Endothelial cell (in vitro differentiated cells): ENCODE data around the gene NIFK. TPM values are rescaled to one million over a fixed set of nuclear protein-coding genes. Genes with fewer than 3 reads are reported as not detected.
"Not testable (repeated sequence)": the region's sequence is repeated elsewhere in the genome, so short reads cannot be mapped to it uniquely, and the experiment has no call there.

Experiments
- DNase-seq: peaks from one replicate; pipeline ENCODE4 v3.0.0; 2021; ENCODE audit warnings: low spot score
- H3K27ac Mint-ChIP-seq: one replicate; pipeline ENCODE4 v1.8.0; 2021; ENCODE audit warnings: mixed read lengths, inconsistent platforms; ENCODE audit not compliant: unreplicated experiment
- H3K27me3 Mint-ChIP-seq: one replicate; pipeline ENCODE4 v1.8.0; 2021; ENCODE audit warnings: mild to moderate bottlenecking, moderate library complexity, mixed read lengths, inconsistent platforms; ENCODE audit not compliant: unreplicated experiment
- H3K36me3 Mint-ChIP-seq: one replicate; pipeline ENCODE4 v1.8.0; 2021; ENCODE audit warnings: mild to moderate bottlenecking, low read depth, mixed read lengths, inconsistent platforms; ENCODE audit not compliant: unreplicated experiment
- H3K4me1 Mint-ChIP-seq: one replicate; pipeline ENCODE4 v1.8.0; 2021; ENCODE audit warnings: mild to moderate bottlenecking, mixed read lengths, inconsistent platforms; ENCODE audit not compliant: unreplicated experiment
- H3K4me3 Mint-ChIP-seq: one replicate; pipeline ENCODE4 v1.8.0; 2021; ENCODE audit warnings: mild to moderate bottlenecking, mixed read lengths, inconsistent platforms; ENCODE audit not compliant: unreplicated experiment
- H3K9me3 Mint-ChIP-seq: one replicate; pipeline ENCODE4 v1.8.0; 2021; ENCODE audit warnings: mixed read lengths, inconsistent platforms; ENCODE audit not compliant: unreplicated experiment
- CTCF ChIP-seq: fragments of 200-600 bp; sonication (generic); IDR thresholded peaks from one replicate; pipeline ENCODE4 v1.5.0; 2021; ENCODE audit warnings: antibody characterized with exemption; ENCODE audit not compliant: unreplicated experiment
- total RNA-seq: library from RNA; stranded (reverse); fragmentation: NEBNext Ultra II Directional; extraction: Animal tissue kit (Norgen Biotek cat#: 25700); gene quantifications from one replicate; pipeline ENCODE4 v1.2.1, GENCODE V29; 2021; ENCODE audit not compliant: unreplicated experiment

The NIFK gene
- total RNA-seq, 1 donor from 2014 or later = 153 TPM

DNA sequence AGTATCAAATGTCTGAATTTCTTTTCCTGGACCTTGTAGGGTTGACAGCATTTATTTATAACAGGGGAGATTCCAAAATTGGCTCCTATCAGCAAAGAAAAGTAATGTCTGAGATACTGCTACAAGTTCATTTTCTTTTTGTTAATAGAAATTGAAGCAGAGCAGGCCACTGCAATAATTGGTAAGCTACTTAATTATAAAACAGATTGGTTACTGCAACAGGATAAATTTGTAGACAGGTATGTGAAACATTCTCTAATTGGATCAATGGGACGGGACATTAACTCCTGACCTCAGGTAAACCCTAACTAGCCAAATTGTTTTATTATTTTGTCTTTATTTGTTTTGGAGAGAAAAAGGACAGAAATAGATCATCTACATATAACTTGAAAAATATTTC lies 20.5 kb downstream of the NIFK start:
- DNase-seq = no peak
- Mint-ChIP-seq H3K36me3 (peaks cover 4% of the 10 kb centered on the region), H3K4me1 (peaks cover 5% of the 10 kb centered on the region), H3K4me3 (no peak overlapping the region), H3K9me3 (no peaks in the 10 kb centered on the region), H3K27me3 (no peaks in the 10 kb centered on the region), H3K27ac (no peak overlapping the region)
- TF ChIP-seq CTCF = no peak

GRCh38 chr2:121711481-121711880 lies 25.2 kb downstream of the NIFK start:
- not testable (repeated sequence) for H3K27ac Mint-ChIP-seq, H3K27me3 Mint-ChIP-seq, H3K4me1 Mint-ChIP-seq, H3K36me3 Mint-ChIP-seq, H3K4me3 Mint-ChIP-seq, H3K9me3 Mint-ChIP-seq, DNase-seq

- Mint-ChIP-seq H3K4me1 (peaks cover 10% of the 10 kb centered on the region), H3K4me3 (no peak overlapping the region), H3K27me3 (no peaks in the 10 kb centered on the region), H3K36me3 (peaks cover 4% of the 10 kb centered on the region), H3K9me3 (no peaks in the 10 kb centered on the region), H3K27ac (no peak overlapping the region)
- no peak for DNase-seq
- no peak for TF ChIP-seq CTCF
Observed at GRCh38 chr2:121710470-121711170, 26.1 kb downstream of the NIFK start.

GRCh38 chr2:121709776-121710469 lies 26.8 kb downstream of the NIFK start:
- DNase-seq = no peak
- peaks cover 4% of the 10 kb centered on the region for H3K36me3 Mint-ChIP-seq
- no peaks in the 10 kb centered on the region for H3K9me3 Mint-ChIP-seq
- no peak for TF ChIP-seq CTCF
- no peaks in the 10 kb centered on the region for H3K27me3 Mint-ChIP-seq
- peaks cover 14% of the 10 kb centered on the region for H3K4me1 Mint-ChIP-seq
- H3K27ac Mint-ChIP-seq = no peak overlapping the region
- H3K4me3 Mint-ChIP-seq = no peak overlapping the region

DNA sequence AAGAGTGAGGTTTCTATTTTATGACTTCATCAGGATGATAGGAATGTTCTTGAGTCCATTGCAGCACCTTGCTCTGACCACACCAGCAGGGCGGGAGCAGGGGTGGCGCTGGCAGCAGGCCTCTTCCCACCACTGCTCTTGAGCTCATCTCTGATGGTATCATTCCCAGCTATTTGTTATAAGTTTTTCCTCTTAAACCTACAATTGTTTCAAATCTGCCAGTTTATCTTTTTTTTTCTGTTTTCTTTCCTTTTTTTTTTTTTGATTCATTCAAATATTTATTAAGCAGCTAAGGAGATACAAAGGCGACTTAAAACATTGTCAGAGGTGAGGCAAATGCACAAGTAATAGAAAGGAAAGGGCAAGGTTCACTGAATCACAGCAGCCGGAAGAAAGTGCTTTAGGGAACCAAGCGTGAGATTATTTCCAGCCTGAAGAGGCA lies 28.7 kb downstream of the NIFK start:
- Mint-ChIP-seq H3K27ac (no peak overlapping the region), H3K9me3 (no peaks in the 10 kb centered on the region), H3K27me3 (no peaks in the 10 kb centered on the region), H3K4me1 (peaks cover 9% of the 10 kb centered on the region), H3K36me3 (no peaks in the 10 kb centered on the region), H3K4me3 (no peak overlapping the region)
- DNase-seq = no peak
- TF ChIP-seq CTCF = no peak
